Measurements from ENCODE around the gene GALNT4.

The GALNT4 gene

GRCh38 chr12:89524541-89525304 is at the start of gene GALNT4:
Gene GALNT4 (minus strand): TSS chr12:89524796. CDS start chr12:89524549, 247 bp downstream.
- DNase-seq (ENCODE audit: low read depth), result peak; percentile 55

DNA sequence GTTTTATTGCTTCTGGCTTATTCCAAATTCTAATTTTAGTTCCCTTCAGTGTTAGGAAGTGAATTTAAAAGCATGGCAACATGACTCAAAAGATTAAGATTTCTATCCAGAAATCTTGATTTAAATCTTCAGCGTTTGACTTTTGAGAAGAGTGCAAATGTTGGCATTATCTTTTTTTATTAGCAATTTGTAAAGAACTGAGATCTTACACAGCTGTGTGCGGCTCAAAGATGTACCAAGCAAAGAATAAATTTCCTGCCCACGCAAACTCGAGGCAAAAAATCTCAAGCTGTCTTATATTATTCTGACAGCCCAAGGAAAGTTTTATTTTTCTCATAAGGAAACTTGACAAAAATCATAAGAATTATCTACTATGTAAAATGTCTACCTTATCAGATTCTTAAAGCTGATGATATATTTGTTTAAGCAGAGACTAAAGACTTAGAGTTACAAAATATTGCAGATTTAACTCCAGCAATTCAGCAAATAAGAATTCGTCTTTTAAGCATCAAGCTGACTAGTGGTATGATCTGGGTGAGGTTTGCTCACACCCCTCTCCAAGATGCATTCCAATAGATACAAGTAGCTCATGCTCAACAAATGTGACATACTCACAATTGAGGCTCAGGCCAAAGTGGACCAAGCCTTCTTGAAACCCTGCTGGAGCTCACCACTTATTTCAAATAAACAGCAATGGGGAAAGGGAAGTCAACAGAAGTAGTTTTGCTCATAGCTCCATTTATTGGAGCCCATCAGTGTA is 48.6 kb upstream of the GALNT4 start:
- no peak for DNase-seq (ENCODE audit: low read depth)

DNA sequence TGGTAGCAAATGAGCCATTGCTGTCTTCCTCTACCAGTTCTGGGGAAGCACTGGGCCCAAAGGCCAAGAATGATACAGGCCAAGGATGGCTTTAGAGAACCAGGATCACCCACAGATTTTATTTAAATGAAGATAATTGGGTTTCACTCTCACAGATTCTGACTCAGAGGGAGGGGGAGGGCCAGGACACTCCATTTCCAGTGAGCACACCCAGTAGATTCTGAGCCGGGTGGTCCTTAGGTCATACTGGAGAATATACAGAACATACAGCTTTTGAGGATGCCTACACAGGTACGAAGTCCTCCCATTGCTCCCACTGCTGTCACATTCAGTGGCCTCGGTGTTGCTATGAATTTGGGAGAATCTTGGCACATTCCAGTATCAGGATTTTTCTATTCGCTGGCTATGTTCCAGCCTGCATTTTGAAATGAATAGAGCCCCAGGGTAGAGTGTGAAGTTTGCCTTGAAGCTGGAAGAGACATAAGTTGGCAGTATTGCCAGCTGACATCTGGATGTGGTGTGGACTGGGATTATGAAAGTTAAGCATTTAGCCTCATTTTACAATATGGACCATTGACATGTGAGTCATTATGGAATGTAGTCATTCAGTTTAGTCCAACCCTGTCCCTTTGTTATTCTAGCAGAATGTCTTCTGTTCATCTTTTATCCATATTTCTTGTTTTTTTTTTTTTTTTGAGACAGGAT is 47.0 kb upstream of the GALNT4 start:
- no peak for DNase-seq (ENCODE audit: low read depth)

DNA sequence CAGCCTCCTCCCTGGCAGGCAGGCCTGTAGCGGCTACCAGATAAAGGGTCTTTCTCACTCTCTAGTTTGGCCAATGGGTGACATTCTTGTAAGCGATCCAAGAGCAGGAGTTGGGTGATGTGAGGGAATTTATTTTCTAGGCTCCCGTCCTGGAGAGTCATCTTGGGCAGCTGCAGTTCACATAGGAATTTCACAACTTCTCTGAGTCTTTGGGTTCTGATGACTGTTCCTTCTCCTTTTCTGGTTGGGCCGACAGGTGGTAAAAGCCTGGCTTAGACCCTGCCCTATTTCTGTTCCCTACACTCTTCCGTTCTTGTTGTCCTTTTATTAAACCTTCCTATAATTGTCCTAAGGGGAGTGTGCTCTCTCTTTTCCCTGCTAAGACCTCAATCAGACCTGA is 43.9 kb upstream of the GALNT4 start:
- DNase-seq (ENCODE audit: low read depth), result no peak

DNA sequence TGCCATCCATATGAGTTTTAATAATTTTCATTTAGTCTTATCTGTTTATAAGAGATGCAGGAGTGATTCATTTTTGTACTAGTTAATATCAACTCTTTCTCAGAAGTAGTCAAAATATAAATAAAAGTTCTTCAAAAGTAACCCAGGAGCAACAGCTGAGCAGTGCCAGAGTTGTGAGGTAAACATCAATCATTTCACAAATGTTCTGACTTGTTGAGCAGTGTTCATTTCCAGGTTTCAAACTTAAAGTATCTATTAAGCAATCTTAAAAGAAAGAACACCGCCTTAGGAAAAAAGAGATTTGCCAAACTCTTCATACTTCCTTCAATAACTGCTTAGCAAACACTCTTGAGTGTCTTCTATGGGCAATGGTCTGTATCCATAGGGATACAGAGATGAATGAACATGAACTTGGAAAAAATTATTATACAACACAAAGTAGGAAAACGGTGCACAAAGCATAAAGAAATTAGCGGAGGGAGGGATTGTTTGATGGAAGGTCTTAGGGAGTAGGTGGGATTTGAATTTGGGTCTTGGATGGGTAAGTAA is 43.2 kb upstream of the GALNT4 start:
- DNase-seq (ENCODE audit: low read depth), result no peak

DNA sequence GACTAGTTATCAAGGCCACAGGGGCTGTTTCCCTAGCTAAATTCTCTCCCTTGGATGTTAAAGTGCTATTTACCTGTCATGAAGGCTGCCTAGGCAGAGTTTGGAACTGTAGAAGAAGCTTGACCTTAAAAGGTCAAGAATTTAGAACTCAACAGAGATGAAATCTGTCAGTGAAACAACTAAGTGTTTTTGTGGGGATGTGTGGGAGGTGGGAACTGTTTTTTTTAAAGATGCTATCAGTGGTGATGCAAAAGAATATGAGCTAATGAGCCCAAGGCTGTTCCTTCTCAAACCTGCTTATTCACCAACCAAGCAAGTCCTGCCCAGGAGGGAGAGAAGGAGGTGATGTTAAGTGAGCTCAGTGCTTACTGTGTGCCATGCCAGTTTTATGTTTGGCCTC is 42.0 kb upstream of the GALNT4 start:
- DNase-seq (ENCODE audit: low read depth), result no peak

DNA sequence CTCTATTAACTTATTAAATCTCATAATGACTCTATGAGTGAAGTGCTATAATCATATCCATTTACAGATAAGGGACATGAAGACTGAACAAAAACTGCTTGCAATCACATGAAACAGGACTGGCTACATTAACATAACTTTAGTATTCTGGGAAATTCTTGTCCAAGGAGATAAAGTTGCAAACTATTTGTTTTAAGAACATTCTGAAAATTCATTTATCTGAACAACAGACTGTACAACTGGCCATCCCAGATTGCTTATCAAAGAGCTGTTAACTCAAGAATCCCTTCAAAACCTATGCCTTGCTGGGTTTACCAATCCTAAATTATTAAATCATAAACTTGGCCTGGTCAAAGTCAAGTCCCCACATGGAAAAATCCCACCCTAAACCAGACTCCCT is 40.4 kb upstream of the GALNT4 start:
- DNase-seq (ENCODE audit: low read depth), result no peak

DNA sequence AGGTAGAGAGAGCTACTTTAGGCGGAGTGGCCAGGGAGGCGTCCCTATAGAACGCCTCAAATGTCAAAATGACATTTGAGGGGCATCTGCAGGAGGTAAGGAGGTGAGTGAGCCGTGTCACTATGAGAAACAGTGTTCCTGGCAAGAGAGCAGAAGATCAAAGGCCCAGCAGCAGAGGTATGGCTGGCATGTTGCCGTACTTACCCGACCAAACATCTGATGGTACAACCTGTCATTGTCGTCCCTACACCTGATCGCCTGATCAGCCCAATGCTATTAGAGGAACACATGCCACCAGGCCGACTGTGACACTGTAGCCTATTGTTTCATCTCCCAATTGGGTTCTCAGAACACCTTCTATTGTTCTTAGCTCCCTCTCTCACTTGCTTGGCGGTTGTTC is 35.2 kb upstream of the GALNT4 start:
- DNase-seq (ENCODE audit: low read depth), result no peak

- no peak for DNase-seq (ENCODE audit: low read depth)
These were observed 32.4 kb upstream of the GALNT4 start for GRCh38 chr12:89556976-89557375.

- no peak for DNase-seq (ENCODE audit: low read depth)
These were observed 27.8 kb upstream of the GALNT4 start for GRCh38 chr12:89552376-89552775.

DNA sequence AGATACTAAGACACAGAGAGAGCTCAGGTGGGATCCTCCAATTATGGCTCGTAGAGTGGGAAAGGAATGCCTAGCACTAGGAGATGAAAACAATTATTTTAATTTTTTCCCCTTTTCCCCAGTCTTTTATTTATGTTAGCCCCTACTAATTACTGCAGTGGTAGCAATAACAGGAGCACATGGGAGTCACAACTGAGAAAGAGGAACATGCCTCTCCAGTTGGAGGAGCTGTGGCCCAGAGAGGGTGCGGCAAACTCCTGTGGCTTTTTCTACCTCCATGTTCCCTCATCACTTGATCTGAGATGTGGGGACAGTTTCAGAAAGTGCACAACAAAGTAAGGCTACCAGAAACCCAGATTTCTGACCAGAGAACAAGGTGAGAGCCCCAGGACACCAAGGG is 27.2 kb upstream of the GALNT4 start:
- no peak for DNase-seq (ENCODE audit: low read depth)

DNA sequence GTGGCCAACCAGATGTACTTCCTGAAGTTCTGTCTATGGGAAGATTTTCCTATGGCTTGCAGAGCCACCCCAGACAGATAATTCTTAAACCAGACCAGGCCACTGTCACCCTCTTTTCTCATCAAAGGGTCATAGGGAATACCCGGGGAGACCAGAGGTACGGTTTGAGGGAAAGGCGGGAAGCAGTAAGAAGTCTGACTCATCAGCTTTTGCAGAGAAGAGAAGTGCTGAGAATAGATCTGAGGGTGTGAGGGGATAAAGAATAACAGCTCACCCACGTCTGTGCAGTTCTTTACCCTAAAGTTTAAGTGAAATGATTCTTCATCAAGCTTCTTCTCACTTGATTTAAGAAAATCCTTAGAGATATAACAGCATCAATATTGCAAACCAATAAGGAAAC is 22.5 kb upstream of the GALNT4 start:
- no peak for DNase-seq (ENCODE audit: low read depth)

DNA sequence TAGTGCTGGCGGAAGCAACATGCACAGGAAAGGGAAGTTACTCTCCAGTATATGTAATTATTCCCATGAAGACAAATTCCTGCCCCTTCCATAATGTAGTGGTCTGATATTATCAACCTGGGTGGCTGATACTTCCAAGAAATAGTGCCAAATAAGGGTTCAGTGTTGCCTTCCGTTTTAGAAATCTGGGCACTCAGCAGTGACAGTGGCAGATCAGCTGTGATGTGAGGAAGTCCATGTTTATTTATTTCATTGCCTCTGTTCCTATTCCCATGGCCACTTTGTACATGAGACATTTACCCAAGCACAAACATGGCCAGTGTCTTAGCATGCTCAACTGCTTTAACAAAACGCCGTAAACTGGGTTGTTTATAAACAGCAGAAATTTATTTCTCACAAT is 21.6 kb upstream of the GALNT4 start:
- no peak for DNase-seq (ENCODE audit: low read depth)

GRCh38 chr12:89544681-89545184 is 20.1 kb upstream of the GALNT4 start:
- no peak for DNase-seq (ENCODE audit: low read depth)

DNA sequence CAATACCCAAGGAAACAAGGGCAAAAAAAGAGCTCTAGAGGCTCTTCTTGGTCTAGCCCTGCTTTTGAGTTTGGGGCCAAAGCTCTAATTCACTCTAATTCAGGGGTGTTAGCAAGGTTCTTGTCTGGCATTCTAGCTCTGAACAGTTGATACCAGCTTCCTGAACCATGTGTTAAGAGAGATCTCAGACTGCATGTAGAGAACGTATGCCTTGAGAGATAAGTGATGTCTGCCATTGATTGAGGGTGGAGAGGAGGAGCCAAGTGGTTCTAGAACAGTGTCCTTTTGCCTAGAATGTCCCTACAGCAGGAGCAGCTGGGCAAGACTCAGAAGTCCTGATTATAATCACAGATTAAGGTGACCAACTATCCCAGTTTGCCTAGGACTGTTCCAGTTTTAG is 19.4 kb upstream of the GALNT4 start:
- DNase-seq (ENCODE audit: low read depth), result no peak

- peak; percentile 44 for DNase-seq (ENCODE audit: low read depth)
These were observed 18.5 kb upstream of the GALNT4 start for GRCh38 chr12:89542912-89543592.

- no peak for DNase-seq (ENCODE audit: low read depth)
These were observed 17.6 kb upstream of the GALNT4 start for GRCh38 chr12:89542236-89542635.

DNA sequence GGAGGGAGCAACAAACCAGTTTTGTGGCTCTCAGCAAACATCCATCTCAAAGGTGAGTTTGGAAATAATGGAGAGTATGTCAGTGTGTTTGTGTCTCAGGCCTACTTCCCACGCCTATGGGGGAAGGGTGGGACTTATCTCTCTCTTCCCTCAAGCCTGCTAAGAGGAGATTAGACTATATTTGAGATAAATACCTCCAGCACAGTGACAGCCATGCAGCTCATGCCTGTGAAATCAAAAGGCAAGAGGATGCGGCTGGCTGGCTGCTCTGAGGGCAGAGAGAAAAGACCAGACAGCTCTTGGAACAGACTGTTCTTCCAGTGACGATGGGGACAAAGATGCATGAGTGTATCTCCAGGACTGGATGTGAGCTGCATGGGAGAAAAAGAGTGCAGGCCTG is 16.0 kb upstream of the GALNT4 start:
- no peak for DNase-seq (ENCODE audit: low read depth)

DNA sequence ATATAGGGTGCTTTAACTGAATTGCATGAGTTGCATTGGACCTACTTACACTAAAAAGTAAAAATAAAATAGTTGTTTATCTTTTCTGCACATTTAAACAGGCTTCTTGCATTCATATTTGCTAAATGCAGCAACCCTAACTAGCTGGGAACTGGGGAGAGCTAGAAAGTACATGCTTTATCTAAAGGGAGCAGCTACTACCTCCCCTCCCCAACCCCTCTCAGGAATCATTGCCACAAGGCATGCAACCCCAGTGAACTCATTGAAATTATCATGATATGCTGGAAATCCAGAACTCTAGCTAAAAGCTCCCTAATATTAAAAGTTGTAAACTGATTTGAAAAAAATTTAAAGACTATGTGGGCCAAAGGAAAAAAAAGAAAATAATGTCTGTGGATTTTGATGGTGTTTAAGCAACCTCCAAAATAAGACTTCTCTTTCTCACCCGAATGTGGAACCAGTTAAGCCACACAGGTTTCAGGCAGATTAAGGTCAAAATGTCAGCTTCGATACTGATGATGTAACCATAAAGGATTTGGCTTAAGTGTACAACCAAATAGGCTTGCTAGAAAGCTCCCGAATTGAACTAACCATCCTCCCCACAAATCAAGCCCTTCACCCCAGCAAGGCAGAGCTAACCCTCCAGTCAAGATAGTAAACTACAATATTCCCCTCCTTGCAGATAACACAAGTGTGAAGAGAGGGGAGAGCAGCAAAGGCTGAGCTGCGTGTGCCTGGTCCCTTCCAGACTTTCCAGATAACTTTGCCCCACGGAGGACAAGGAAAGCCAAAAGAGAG is 15.0 kb upstream of the GALNT4 start:
- DNase-seq (ENCODE audit: low read depth), result no peak

DNA sequence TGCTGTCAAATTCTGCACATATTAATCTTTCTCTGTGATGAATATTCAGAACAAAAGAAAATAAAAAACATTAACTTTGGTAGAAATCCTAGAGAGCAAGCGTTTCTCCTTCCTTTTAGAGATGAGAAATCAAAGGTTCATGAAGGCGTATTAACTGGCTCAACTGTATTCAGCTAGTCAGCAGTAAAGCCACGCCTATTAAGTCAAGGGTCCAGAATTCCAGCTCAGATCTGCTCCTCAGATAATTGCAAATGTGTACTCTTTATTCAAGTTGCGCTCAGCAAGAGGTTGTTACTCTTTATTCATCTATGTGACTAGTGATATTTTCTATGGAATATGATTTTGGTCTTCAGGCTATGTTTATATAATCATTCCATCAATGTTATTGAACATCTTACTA is 14.3 kb upstream of the GALNT4 start:
- no peak for DNase-seq (ENCODE audit: low read depth)

GRCh38 chr12:89537389-89537788 is 12.8 kb upstream of the GALNT4 start:
- DNase-seq (ENCODE audit: low read depth), result no peak

Data from stimulated activated CD8-positive, alpha-beta memory T cell treated with anti-CD3 and anti-CD28 coated beads, Interleukin-15, amount 100 ng/mL, for 1 hour (primary cell).